GM12892 (cell line): ENCODE data around the gene SDK1.

ENCODE experiments used
- POLR2AphosphoS5 ChIP-seq: IDR thresholded peaks from 2 replicates; pipeline ENCODE4 v1.6.1; 2011; ENCODE audit warnings: low read depth, low read length, control low read depth
- TAF1 ChIP-seq: IDR thresholded peaks from 2 replicates; pipeline ENCODE4 v1.6.1; 2011; ENCODE audit warnings: low read depth, mild to moderate bottlenecking, control low read depth, low read length, borderline replicate concordance

DNA sequence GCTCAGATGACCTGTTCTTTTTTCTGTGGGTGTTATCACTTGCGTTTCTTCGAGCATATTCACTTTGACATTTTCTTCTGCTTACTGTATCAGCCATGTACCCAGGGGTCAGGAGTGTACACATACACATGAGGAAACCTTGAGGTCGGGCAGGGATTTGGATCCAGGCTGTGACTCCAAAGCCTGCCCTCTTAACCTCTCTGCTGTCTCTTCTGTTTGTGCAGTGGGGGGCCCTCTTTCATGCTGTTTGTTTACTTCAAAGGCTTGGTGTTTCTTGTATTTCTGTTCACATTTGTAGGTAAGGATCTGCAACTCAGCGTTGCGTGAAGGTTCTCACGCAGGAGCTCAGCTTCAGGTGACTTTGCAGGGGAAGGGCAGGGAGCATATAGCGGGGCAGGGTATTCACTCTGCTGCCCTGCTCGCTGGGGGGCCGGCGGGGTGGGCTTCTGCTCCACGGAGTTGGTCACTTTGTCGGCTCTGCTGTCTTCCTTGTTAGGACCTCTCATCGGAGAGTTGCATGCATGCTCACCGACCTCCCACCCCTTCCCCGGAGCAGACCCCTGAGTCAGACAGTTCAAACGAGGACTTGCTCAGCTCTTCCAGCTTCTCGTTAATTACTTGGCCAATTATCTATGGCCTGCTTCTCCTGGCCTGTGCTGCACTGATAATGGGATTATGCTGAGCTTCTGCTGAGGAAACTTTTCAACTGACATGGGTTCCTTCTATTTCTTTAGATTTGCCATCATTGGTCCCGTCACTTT is 77.5 kb downstream of the SDK1 start:
- TF ChIP-seq TAF1 (no peak), POLR2AphosphoS5 (no peak)
